ENCODE data around the gene ZNF354C. TPM values are rescaled to one million over a fixed set of nuclear protein-coding genes. Genes with fewer than 3 reads are reported as not detected.

ZNF354C gene
- total RNA-seq (2022; extraction: Qiagen RNA extraction): 0.65 to 0.83 TPM (median 0.77 TPM) in 5 replicates

DNA sequence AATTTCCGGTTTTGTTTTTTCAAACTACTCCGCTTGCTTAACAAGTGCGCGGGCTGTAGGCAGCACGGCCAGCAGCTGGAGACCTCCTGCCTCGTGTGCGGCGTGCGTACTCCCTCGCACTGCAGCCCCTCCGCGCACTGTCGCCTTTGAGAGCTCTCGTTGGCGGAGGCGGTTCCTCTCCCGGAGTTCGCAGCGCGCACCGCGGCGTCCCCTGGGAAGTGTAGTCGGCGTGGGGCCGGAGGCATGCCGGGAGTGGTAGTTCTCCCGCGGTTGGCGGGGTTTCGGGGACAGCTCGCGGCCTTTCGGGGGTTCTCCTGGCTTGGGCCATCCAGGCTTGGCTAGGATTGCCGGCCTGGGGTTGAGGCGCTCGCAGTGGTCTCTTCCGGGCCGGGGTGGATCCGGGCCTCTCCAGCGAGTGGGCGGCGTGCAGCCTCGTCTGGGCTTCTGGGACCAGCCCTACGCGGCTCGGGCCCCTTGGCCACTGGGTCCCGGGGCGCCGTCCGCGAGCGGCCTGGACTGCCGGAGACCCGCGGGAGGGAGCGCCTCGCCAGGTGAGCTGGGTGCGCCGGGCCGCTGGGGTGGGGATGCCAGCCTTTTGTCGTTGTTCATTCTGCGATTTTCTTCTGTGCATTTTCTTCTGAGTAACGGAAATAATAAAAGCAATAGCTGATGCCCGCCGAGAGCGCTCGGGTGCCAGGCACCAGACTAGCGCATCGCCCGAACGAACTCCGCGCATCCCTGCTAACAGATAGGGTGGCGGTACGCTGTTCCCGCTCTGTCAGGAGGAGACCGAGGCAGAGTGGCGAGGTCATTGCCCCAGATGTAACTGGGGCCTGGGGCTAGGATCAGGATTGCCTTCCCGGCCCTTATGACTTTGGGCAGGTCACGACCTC lies at the start of gene ZNF354C:
TSS of gene ZNF354C (plus strand) at position 258 of the 893 bp plus-strand sequence. CDS start 1,696 bp downstream, outside the sequence.

DNA sequence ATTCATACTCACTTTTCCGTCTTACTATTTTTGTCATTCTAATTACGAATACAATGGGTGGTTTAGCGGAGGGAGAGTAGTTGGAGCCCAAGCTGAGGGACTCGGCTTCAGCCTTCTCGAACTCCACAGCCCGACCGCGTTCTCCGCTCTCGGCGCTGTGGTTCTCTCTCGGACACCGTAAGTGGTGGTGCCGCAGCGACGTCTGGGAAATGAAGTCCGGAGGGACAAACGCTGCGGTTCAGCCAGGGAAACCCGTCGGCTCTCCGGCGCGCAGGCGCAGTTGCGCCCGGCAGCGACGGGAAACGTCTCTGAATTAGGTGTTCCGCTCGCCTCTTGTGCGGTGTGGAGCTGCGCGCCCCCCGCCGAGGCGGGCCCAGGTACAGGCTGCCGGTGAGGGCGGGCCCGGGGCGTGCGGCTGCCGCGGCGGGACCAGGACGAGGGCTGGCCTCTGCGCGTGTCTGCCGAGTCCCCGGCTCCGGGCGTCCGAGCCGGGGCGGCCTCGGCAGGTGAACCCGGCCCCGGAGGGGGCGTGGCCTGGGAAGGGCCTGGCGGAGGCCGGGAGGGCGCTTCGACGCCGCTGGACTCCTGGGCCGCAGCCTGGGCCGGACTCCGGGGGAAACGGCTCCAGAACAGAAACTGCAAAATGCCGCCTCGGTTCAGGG lies 36.5 kb upstream of the ZNF354C start, which contains the start of gene ZNF879:
TSS of gene ZNF879 (plus strand) at position 277 of the 662 bp plus-strand sequence. CDS start 1,201 bp downstream, outside the sequence.

Other genes with a start within 250 kb of the ZNF354C start
- 4.3 to 5.9 TPM (median 5.7 TPM) in 5 replicates for gene ZNF354B, start 200.4 kb upstream of the ZNF354C start, total RNA-seq (2022; extraction: Qiagen RNA extraction)
- gene ZFP2, start 164.5 kb upstream of the ZNF354C start, total RNA-seq (2022; extraction: Qiagen RNA extraction): 0.02 TPM in 1 of 5 replicates, not detected in the others
- not detected in 5 replicates for gene ZNF454, start 119.2 kb upstream of the ZNF354C start, total RNA-seq (2022; extraction: Qiagen RNA extraction)
- not detected in 5 replicates for gene GRM6, start 65.1 kb upstream of the ZNF354C start, total RNA-seq (2022; extraction: Qiagen RNA extraction)
- gene ZNF879, start 36.6 kb upstream of the ZNF354C start, total RNA-seq (2022; extraction: Qiagen RNA extraction): 0.50 to 0.99 TPM (median 0.74 TPM) in 5 replicates